A172 (cell line): Measurements from ENCODE around the gene BRI3. TPM values are rescaled to one million over a fixed set of nuclear protein-coding genes. Genes with fewer than 3 reads are reported as not detected.

Experiments used
- total RNA-seq: library from RNA; depleted of rRNA; stranded (reverse); fragments of >200 nt; shearing (Covaris generic); gene quantifications from 2 replicates; pipeline ENCODE4 v1.2.3, GENCODE V29; 2014; rRNA removed

Gene BRI3
- total RNA-seq, 1 experiment from 2014 or later: 132 TPM

Other genes with a start within 250 kb of the BRI3 start
- 8.7 and 9.3 TPM in 2 replicates for gene LMTK2, start 174.8 kb upstream of the BRI3 start, total RNA-seq
- gene BHLHA15, start 70.2 kb upstream of the BRI3 start, total RNA-seq: not detected in 2 replicates
- 16.7 and 17.4 TPM in 2 replicates for gene TECPR1, start 29.5 kb upstream of the BRI3 start, total RNA-seq
- 14.0 and 16.1 TPM in 2 replicates for gene BAIAP2L1, start 119.4 kb downstream of the BRI3 start, total RNA-seq